Fibroblast of the aortic adventitia (primary cell): Measurements from ENCODE around the gene GMPR2. TPM values are rescaled to one million over a fixed set of nuclear protein-coding genes. Genes with fewer than 3 reads are reported as not detected.
A peak's percentile ranks its signal among the peaks of the same experiment; 100 is the strongest.
"Not testable (repeated sequence)": the region's sequence is repeated elsewhere in the genome, so short reads cannot be mapped to it uniquely, and the experiment has no call there.

Experiments used
- DNase-seq: peaks from one replicate; pipeline ENCODE4 v3.0.0-alpha.2; 2010; ENCODE audit warnings: low read depth
- H3K4me3 ChIP-seq: 2 replicates; pipeline ENCODE4 v1.5.1; 2011; ENCODE audit warnings: low read depth, mild to moderate bottlenecking, control low read depth, low read length, moderate library complexity
- total RNA-seq: library from RNA; depleted of rRNA; stranded (reverse); fragments of >200 nt; gene quantifications from 2 replicates; pipeline ENCODE4 v1.2.3, GENCODE V29; 2012; ENCODE audit warnings: low replicate concordance
- TF ChIP-seq, protein P1 (sequence below): IDR thresholded peaks from 2 replicates; pipeline ENCODE4 v1.5.1; 2011; ENCODE audit warnings: mild to moderate bottlenecking, low read length, control low read depth, inconsistent platforms; ENCODE audit not compliant: insufficient read depth

Gene GMPR2
- total RNA-seq, 1 donor, result 53.6 TPM

DNA sequence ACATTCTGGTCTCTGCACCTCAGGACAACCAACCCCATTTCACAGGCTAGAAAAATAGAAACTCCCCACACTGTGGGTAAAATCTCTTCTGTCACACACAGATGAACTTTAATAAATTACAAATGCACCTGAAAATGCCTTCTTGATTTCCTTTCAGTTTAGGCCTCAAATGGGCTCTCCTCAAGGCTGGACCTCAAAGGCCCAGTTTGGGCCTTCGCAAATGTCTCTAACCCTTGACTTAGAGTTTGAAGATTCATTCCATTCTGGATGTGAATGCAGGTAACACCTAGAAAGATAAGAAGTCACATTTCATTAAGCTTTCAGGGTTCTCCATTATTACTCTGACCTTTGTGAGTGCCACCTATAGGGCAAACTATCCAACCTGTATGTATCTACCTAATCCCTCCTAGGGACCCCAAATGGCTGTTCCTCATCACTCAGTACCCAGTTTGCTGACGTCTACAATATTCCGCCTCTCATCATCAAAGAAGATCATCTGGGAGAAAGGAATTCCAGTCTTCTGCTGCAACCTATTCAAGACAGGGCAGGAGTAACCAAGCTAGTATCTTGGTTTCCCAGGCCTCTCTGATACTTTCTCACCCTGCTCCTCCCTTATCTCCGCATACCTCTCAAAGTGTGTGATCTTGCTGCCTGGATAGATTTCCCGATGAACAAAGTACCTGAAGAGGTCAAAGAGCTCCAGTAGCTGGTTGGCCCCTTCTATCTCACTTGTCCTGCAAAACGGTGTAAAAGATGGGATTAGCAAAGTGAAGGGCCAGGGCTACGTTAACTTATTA is 18.7 kb upstream of the GMPR2 start:
- TF ChIP-seq, protein P1, sequence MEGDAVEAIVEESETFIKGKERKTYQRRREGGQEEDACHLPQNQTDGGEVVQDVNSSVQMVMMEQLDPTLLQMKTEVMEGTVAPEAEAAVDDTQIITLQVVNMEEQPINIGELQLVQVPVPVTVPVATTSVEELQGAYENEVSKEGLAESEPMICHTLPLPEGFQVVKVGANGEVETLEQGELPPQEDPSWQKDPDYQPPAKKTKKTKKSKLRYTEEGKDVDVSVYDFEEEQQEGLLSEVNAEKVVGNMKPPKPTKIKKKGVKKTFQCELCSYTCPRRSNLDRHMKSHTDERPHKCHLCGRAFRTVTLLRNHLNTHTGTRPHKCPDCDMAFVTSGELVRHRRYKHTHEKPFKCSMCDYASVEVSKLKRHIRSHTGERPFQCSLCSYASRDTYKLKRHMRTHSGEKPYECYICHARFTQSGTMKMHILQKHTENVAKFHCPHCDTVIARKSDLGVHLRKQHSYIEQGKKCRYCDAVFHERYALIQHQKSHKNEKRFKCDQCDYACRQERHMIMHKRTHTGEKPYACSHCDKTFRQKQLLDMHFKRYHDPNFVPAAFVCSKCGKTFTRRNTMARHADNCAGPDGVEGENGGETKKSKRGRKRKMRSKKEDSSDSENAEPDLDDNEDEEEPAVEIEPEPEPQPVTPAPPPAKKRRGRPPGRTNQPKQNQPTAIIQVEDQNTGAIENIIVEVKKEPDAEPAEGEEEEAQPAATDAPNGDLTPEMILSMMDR, result no peak
- no peak for DNase-seq
- peak overlapping the region; percentile 71 for H3K4me3 ChIP-seq

DNA sequence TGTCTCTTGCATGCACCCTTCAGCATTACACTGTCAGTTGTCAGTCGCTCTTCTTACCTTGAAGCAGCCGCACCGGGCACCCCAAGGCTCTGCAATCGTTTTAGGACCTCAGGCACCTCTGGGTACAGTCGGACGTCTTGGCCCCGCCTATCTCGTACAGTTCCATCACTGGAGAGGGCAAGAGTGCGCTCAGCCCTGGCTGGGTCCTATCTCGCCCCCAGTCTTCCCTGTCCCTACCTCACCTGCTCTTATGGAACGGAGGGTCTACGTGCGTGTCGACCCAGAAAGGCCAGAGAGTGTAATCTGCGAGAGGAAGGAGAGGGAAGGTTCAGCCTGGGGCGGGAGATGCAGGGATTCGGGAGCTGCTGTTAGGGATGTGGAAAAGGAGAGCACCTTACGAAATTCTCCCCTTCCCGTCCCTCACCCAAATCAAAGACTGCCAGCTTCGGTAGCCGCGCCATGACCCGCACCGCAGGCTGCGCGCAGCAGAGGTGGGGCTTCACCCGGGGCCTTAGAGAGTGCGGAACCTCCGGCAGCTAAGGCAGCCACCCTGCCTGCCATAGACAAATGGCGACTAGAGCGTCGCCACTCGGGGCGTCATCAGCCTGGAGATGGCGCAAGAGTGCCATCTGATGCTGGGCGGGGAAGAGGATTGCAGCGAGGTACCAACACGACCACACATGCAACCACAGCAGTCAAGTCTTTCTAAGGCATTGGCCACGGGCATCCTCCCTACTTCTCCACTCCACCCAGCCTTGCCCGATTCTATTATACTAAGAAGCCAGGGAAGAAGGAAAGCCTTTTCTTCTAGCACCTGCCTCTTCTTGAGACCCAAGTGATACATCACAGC is 17.0 kb upstream of the GMPR2 start, which contains the start of gene MDP1:
Gene MDP1 (minus strand): TSS at position 572 of the 850 bp plus-strand sequence. CDS start 111 bp downstream, at position 461.
- peak within 1 kb of the TSS; percentile 88 for H3K4me3 ChIP-seq
- peak; percentile 81 for DNase-seq
- TF ChIP-seq, protein P1, result peak; percentile 15

DNA sequence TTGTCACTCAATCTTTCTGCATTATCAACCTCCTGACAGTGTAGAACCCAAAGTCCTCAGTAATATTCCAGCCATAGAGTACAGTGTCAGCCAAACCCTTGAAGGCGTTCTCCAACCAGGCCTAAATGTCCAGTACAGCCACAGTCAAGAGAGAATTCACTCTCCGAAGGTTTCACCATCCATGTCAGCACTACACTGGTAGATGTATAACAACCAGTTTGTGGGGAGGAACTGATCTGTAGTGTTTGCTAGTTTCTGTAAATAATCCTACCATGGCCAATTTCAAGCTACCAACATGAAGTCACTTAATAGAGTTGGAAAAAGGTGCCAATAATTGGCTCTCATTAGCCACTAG is 16.4 kb upstream of the GMPR2 start:
- H3K4me3 ChIP-seq, result peak overlapping the region; percentile 88
- DNase-seq, result no peak
- TF ChIP-seq, protein P1, result no peak

DNA sequence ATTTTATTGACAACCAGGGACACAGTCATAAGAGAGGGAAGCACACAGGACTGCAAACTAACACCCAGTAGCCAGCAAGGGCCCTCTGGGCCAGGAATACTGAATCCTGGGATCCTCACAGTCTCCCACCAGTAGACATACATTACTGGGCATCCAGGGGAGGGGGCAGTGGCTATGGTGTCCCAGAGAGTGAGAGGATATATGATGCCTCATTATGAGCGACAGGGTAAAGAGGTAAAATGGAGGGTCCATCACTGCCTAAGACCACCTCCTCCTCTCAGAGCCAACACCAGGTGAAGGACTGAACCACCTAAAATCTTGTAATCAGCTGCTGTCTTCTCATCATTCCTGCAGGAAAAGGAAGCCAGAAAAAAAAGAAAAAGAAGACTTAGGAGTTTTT is 15.9 kb upstream of the GMPR2 start:
- H3K4me3 ChIP-seq, result not testable (repeated sequence)

DNA sequence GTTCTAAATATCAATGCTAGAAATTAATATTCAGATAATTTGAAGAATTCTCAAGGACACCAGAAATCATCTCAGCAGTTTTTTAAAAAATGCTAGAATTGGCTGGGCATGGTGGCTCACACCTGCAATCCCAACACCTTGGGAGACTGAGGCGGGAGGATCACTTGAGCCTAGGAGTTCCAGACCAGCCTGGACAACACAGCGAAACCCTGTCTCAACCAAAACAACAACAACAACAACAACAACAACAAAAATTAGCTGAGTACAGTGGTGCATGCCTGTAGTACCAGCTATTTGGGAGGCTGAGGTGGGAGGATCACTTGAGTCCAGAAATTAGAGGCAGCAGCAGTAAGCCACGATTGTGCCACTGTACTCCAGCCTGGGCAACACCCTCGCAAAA is 13.6 kb upstream of the GMPR2 start:
- no peak overlapping the region for H3K4me3 ChIP-seq
- TF ChIP-seq, protein P1, result no peak
- DNase-seq, result no peak

More for the DNA sequence above, 15.9 kb upstream of the GMPR2 start:
- not testable (repeated sequence) for DNase-seq

DNA sequence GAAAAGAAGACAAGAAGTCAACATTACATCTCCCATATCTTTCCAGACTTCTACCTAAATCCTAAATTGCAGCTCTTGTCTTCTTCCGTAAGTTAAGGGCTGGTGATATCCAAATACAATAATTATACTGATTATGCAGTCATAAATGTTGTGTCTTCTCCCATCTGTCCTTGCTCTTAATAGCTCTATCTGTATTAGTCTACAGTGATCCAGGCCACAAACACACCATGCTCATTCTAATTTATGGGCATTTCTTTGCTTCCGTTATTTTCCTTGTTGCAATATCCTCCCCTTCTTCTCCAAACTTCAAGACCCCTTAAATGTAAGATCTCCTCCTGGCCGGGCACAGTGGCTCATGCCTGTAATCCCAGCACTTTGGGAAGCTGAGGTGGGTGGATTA is 13.2 kb upstream of the GMPR2 start:
- TF ChIP-seq, protein P1, result no peak
- no peak overlapping the region for H3K4me3 ChIP-seq
- DNase-seq, result no peak

DNA sequence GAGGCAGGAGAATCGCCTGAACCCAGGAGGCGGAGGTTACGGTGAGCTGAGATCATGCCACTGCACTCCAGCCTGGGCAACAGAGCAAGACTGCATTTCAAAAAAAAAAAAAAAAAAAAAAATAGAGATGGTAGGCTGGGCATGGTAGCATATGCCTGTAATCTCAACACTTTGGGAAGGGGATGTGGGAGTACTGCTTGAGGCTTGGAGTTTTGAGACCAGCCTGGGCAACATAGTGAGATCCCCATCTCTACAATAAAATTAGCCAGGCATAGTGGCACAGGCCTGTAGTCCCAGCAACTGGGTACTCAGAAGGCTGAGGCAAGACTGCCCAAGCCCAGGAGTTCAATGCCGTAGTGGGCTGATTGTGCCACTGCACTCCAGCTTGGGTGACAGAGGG is 9.7 kb upstream of the GMPR2 start:
- not testable (repeated sequence) for H3K4me3 ChIP-seq, DNase-seq
